HFFc6 (cell line): Measurements from ENCODE around the gene SPTLC1. TPM values are rescaled to one million over a fixed set of nuclear protein-coding genes. Genes with fewer than 3 reads are reported as not detected.

Experiments used
- DNase-seq: peaks from one replicate; pipeline ENCODE4 v3.0.0-alpha.2; 2018
- H3K27ac Mint-ChIP-seq: 2 replicates; pipeline ENCODE4 v1.8.0; 2020; ENCODE audit warnings: mild to moderate bottlenecking, mixed read lengths
- H3K27me3 Mint-ChIP-seq: 2 replicates; pipeline ENCODE4 v1.8.0; 2021; ENCODE audit warnings: mild to moderate bottlenecking, moderate library complexity, mixed read lengths; ENCODE audit not compliant: insufficient read depth
- H3K36me3 Mint-ChIP-seq: 2 replicates; pipeline ENCODE4 v1.8.0; 2021; ENCODE audit warnings: low read depth, mixed read lengths
- H3K4me1 Mint-ChIP-seq: 2 replicates; pipeline ENCODE4 v1.8.0; 2020; ENCODE audit warnings: low read depth, mixed read lengths
- H3K4me3 Mint-ChIP-seq: 2 replicates; pipeline ENCODE4 v1.8.0; 2020; ENCODE audit warnings: mild to moderate bottlenecking, moderate library complexity, mixed read lengths
- H3K9me3 Mint-ChIP-seq: 2 replicates; pipeline ENCODE4 v1.8.0; 2020; ENCODE audit warnings: mild to moderate bottlenecking, mixed read lengths
- total RNA-seq, 6 experiments: library from RNA; stranded (reverse); fragmentation: NEBNext Ultra II Directional; extraction: Animal tissue kit (Norgen Biotek cat#: 25700); gene quantifications; 2 replicates in 1 of 6; 3 replicates in 5 of 6; pipeline ENCODE4 v1.2.3, GENCODE V29; 2021
- TF ChIP-seq, protein P1 (sequence below): fragments of 200-600 bp; sonication (generic); IDR thresholded peaks from 2 replicates; pipeline ENCODE4 v1.5.0; 2021; ENCODE audit warnings: antibody characterized with exemption, mild to moderate bottlenecking

Gene SPTLC1
- total RNA-seq, 6 experiments from 2014 or later, result 56.2 to 67.2 (median 63.5) TPM

DNA sequence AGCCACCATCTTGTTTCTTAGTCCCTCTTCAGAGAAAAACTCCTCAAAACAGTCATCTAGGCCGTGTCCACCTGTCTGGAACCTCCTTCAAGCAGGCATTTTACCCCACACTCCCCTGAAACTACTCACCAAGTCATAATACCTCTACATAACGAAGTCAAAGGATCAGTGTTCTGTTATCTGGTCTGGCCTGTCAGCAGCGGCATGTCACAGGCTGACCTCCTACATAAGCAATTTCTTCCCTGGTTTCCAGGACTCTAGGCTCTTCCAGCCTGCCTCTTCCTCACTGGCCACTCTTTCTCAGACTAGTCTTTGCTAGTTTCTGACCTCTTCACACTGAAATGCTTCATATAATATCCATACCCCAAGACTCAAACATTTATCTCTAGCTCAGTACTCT is 72.2 kb downstream of the SPTLC1 start:
- DNase-seq, result no peak
- Mint-ChIP-seq H3K27ac (no peak overlapping the region), H3K4me3 (no peak overlapping the region), H3K4me1 (peaks cover 6% of the 10 kb centered on the region; the same call in 1 of the 2 replicates), H3K36me3 (peaks cover 62% of the 10 kb centered on the region), H3K9me3 (peaks cover 20% of the 10 kb centered on the region), H3K27me3 (no peaks in the 10 kb centered on the region; the same call in 1 of the 2 replicates)
- TF ChIP-seq, protein P1, sequence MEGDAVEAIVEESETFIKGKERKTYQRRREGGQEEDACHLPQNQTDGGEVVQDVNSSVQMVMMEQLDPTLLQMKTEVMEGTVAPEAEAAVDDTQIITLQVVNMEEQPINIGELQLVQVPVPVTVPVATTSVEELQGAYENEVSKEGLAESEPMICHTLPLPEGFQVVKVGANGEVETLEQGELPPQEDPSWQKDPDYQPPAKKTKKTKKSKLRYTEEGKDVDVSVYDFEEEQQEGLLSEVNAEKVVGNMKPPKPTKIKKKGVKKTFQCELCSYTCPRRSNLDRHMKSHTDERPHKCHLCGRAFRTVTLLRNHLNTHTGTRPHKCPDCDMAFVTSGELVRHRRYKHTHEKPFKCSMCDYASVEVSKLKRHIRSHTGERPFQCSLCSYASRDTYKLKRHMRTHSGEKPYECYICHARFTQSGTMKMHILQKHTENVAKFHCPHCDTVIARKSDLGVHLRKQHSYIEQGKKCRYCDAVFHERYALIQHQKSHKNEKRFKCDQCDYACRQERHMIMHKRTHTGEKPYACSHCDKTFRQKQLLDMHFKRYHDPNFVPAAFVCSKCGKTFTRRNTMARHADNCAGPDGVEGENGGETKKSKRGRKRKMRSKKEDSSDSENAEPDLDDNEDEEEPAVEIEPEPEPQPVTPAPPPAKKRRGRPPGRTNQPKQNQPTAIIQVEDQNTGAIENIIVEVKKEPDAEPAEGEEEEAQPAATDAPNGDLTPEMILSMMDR, result no peak

DNA sequence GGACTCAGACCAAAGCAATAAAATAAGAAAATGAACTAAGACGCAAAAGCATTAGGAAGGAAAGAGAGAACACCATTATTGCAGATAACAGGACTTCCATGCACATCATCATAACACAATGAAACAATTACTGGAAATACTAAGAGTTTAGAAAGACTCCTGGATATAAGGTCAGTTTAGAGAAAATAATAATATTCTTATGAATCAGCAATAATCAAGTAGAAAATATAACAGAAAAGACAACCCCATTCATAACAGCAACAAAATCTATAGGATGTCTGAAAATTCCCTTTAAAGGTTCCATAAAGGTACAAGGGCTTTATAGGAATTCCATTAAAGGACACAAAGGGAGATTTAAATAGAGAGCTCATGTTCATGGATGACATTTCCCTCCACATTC is 73.0 kb downstream of the SPTLC1 start:
- H3K36me3 Mint-ChIP-seq, result peaks cover 64% of the 10 kb centered on the region
- DNase-seq, result no peak
- TF ChIP-seq, protein P1, result no peak
- H3K27me3 Mint-ChIP-seq, result no peaks in the 10 kb centered on the region; the same call in 1 of the 2 replicates
- no peak overlapping the region for H3K4me3 Mint-ChIP-seq
- peaks cover 6% of the 10 kb centered on the region; the same call in 1 of the 2 replicates for H3K4me1 Mint-ChIP-seq
- H3K27ac Mint-ChIP-seq, result no peak overlapping the region
- H3K9me3 Mint-ChIP-seq, result peaks cover 20% of the 10 kb centered on the region

DNA sequence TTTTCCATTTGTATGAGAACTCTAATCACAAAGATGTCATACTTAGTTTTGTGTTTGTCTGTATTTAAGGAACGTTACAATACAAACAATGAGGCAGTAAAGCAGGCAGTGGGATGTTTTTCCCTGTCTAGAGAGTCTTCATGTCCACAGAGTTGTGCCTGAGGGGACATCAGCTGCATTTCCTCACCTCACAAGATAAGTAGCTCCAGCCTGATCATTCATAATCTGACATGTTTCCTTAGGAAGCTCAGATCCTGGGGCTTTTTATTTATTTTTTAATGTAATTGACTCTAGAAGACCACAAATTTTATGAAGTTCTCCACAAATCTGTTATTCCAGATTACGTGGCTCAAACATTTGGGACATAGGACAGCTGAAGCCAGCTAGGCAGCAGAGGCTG is 78.5 kb downstream of the SPTLC1 start:
- Mint-ChIP-seq H3K9me3 (peaks cover 3% of the 10 kb centered on the region), H3K4me1 (peaks cover 12% of the 10 kb centered on the region), H3K36me3 (peaks cover 30% of the 10 kb centered on the region), H3K27me3 (peaks cover 2% of the 10 kb centered on the region; the same call in 1 of the 2 replicates), H3K27ac (no peak overlapping the region), H3K4me3 (no peak overlapping the region)
- DNase-seq, result no peak
- TF ChIP-seq, protein P1, result no peak

DNA sequence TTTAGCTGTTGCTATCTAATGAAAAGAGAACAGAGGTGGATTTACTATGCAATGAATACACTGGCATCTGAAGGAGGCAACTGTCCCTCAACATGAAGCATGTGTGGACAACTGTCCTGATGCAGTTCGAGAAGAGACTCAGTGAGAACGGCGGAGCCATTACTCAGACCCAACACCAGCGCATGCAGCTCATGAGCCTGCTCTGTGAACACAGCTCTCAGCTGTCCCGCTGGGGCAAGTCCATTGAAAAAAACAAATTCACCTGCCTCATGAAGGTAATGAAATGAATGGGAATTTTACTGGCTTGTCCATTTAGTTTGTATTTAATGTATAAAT is 78.8 kb downstream of the SPTLC1 start:
- TF ChIP-seq, protein P1, result no peak
- H3K9me3 Mint-ChIP-seq, result no peaks in the 10 kb centered on the region
- DNase-seq, result no peak
- peaks cover 27% of the 10 kb centered on the region for H3K36me3 Mint-ChIP-seq
- H3K4me1 Mint-ChIP-seq, result peaks cover 12% of the 10 kb centered on the region
- H3K27me3 Mint-ChIP-seq, result peaks cover 2% of the 10 kb centered on the region; the same call in 1 of the 2 replicates
- no peak overlapping the region for H3K27ac Mint-ChIP-seq
- H3K4me3 Mint-ChIP-seq, result no peak overlapping the region

DNA sequence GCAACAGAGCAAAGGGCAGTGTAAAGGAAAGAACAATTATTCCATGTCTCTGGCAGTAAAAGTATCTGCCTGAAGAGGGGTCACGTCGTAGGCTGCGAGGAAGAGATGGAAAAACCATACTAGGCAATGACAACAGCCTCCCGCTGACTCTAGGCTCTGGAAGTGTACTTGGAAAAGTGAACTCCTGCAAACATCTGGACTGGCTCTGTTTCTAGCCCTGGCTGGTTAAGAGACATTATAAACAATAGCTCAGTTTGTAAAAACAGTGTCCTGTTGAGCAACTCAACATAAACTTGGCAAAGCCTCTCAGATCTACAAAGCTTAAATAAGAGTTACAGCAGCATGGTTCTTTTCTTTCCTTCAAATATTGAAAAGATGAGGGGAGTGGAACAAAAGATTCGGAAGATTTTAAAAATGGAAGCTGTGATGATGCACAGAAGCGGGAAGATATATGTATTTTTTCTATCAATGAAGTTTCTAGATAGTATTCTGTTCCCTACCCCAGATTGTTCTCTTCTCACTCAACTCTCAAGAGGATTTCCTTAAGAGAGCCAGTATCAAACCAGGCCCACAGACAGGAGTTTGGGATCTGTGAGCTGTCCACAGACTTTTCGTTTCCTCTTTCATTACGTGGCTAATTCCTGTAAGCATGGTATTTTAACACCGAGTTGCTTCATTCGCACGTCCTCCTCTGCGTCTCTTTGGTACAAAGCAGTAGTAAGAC is 79.4 kb downstream of the SPTLC1 start:
- TF ChIP-seq, protein P1, result no peak
- Mint-ChIP-seq H3K27me3 (peaks cover 2% of the 10 kb centered on the region; the same call in 1 of the 2 replicates), H3K27ac (peak overlapping the region; percentile 40; the same call in 1 of the 2 replicates), H3K9me3 (no peaks in the 10 kb centered on the region), H3K4me1 (peaks cover 12% of the 10 kb centered on the region), H3K36me3 (peaks cover 25% of the 10 kb centered on the region), H3K4me3 (no peak overlapping the region)
- no peak for DNase-seq
